ENCODE measurements around the gene ZNF521. TPM values are rescaled to one million over a fixed set of nuclear protein-coding genes. Genes with fewer than 3 reads are reported as not detected.

ZNF521 gene
- total RNA-seq, 1 experiment from 2014 or later = not detected

- CTCF ChIA-PET = interaction anchor here (0.6 to 1.0 kb wide), 2 partner anchors 11 to 62 kb away, joined by 3 read pairs; no protein-coding TSS in a partner anchor
- H3K27ac Mint-ChIP-seq (ENCODE audit: low read depth, unreplicated experiment) = no peak overlapping the region
- no peak overlapping the region for H3K4me3 Mint-ChIP-seq (ENCODE audit: unreplicated experiment)
- no peaks in the 10 kb centered on the region for H3K36me3 Mint-ChIP-seq (ENCODE audit: insufficient read depth, unreplicated experiment)
- no peak for DNase-seq (ENCODE audit: unreplicated experiment)
- H3K9me3 Mint-ChIP-seq (ENCODE audit: unreplicated experiment) = peaks cover 4% of the 10 kb centered on the region
- peaks cover 16% of the 10 kb centered on the region for H3K27me3 Mint-ChIP-seq (ENCODE audit: insufficient read depth, unreplicated experiment)
- intact Hi-C loops (cut with micrococcal nuclease) = no loop called here
- TF ChIP-seq CTCF (IDR thresholded peaks at IDR 0.05; ENCODE audit: unreplicated experiment) = no peak
- POLR2A ChIA-PET = no interaction called here
- H3K4me1 Mint-ChIP-seq (ENCODE audit: insufficient read depth, unreplicated experiment) = no peaks in the 10 kb centered on the region
- BruUV-seq (replicated peaks) = no TSS peak
These were observed 67.0 kb downstream of the ZNF521 start for GRCh38 chr18:25284861-25285550.

GRCh38 chr18:25284281-25284680 lies 67.7 kb downstream of the ZNF521 start:
- no peak for DNase-seq (ENCODE audit: unreplicated experiment)
- CTCF ChIA-PET = interaction anchor here (1.0 to 1.4 kb wide), 3 partner anchors 9 to 62 kb away, joined by 3 read pairs; no protein-coding TSS in a partner anchor

GRCh38 chr18:25283781-25284180 lies 68.2 kb downstream of the ZNF521 start:
- H3K27me3 Mint-ChIP-seq (ENCODE audit: insufficient read depth, unreplicated experiment) = peaks cover 11% of the 10 kb centered on the region
- intact Hi-C loops (cut with micrococcal nuclease) = no loop called here
- no peak overlapping the region for H3K27ac Mint-ChIP-seq (ENCODE audit: low read depth, unreplicated experiment)
- no TSS peak for BruUV-seq (replicated peaks)
- DNase-seq (ENCODE audit: unreplicated experiment) = no peak
- no peak overlapping the region for H3K4me3 Mint-ChIP-seq (ENCODE audit: unreplicated experiment)
- H3K9me3 Mint-ChIP-seq (ENCODE audit: unreplicated experiment) = peaks cover 4% of the 10 kb centered on the region
- ChIA-PET POLR2A (no interaction called here), CTCF (interaction anchor here (0.9 to 1.4 kb wide), 4 partner anchors 9 to 63 kb away, joined by 3 read pairs; no protein-coding TSS in a partner anchor)
- no peak for TF ChIP-seq CTCF (IDR thresholded peaks at IDR 0.05; ENCODE audit: unreplicated experiment)
- no peaks in the 10 kb centered on the region for H3K4me1 Mint-ChIP-seq (ENCODE audit: insufficient read depth, unreplicated experiment)
- no peaks in the 10 kb centered on the region for H3K36me3 Mint-ChIP-seq (ENCODE audit: insufficient read depth, unreplicated experiment)

More at GRCh38 chr18:25284281-25284680, 67.7 kb downstream of the ZNF521 start:
- H3K9me3 Mint-ChIP-seq (ENCODE audit: unreplicated experiment) = peaks cover 4% of the 10 kb centered on the region
- no peaks in the 10 kb centered on the region for H3K36me3 Mint-ChIP-seq (ENCODE audit: insufficient read depth, unreplicated experiment)
- no TSS peak for BruUV-seq (replicated peaks)
- POLR2A ChIA-PET = no interaction called here
- no peak overlapping the region for H3K27ac Mint-ChIP-seq (ENCODE audit: low read depth, unreplicated experiment)
- no peaks in the 10 kb centered on the region for H3K4me1 Mint-ChIP-seq (ENCODE audit: insufficient read depth, unreplicated experiment)
- no peak for TF ChIP-seq CTCF (IDR thresholded peaks at IDR 0.05; ENCODE audit: unreplicated experiment)
- peaks cover 16% of the 10 kb centered on the region for H3K27me3 Mint-ChIP-seq (ENCODE audit: insufficient read depth, unreplicated experiment)
- intact Hi-C loops (cut with micrococcal nuclease) = no loop called here
- H3K4me3 Mint-ChIP-seq (ENCODE audit: unreplicated experiment) = no peak overlapping the region

DNA sequence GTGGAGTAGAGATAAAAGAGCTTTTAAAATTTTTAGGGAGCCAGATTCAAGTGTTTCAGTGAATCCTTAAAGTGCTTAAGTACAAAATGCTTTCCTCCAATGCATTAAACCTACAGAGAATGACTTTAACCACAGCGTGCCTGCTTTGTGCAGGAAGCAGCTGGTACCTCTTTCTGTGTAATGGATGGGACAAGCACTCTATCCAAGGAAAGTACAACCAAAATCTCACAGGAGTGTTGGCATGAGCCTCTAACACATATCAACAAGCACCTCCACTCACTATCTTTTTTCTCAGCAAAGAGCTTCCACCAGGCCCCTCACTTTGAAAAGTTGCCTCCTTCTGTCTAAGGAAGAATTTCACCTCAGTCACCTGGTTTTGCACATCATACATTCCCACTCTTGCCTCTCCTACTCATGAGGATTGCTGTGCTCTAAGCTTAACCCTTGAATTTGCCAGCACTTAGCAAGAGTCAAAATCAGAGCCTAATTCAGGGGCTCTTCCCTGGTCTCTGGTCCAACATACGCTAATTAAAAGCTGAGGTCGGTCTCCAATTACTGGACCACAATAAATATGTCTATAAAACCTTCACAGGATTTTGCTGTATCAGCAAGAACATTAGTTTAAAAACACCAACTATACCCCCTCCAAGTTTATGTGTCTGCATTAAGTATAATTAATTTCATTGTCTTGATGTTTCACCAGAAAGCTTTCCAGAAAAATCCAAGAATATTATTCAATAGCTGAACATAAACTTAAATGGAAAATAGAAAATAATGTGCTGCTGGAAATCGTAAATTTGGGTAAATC lies 68.9 kb downstream of the ZNF521 start:
- Mint-ChIP-seq H3K4me1 (ENCODE audit: insufficient read depth, unreplicated experiment) (no peaks in the 10 kb centered on the region), H3K27me3 (ENCODE audit: insufficient read depth, unreplicated experiment) (peaks cover 4% of the 10 kb centered on the region), H3K4me3 (ENCODE audit: unreplicated experiment) (no peak overlapping the region), H3K27ac (ENCODE audit: low read depth, unreplicated experiment) (no peak overlapping the region), H3K9me3 (ENCODE audit: unreplicated experiment) (peaks cover 4% of the 10 kb centered on the region), H3K36me3 (ENCODE audit: insufficient read depth, unreplicated experiment) (no peaks in the 10 kb centered on the region)
- ChIA-PET CTCF (interaction anchor here (0.9 to 1.4 kb wide), 3 partner anchors 10 to 50 kb away, joined by 3 read pairs; no protein-coding TSS in a partner anchor), POLR2A (no interaction called here)
- no peak for DNase-seq (ENCODE audit: unreplicated experiment)
- BruUV-seq (replicated peaks) = no TSS peak
- intact Hi-C loops (cut with micrococcal nuclease) = no loop called here
- no peak for TF ChIP-seq CTCF (IDR thresholded peaks at IDR 0.05; ENCODE audit: unreplicated experiment)

All from MCF 10A (cell line).